Right atrium auricular region (tissue), 2 donors: ENCODE data around the gene LCE3C. TPM values are rescaled to one million over a fixed set of nuclear protein-coding genes. Genes with fewer than 3 reads are reported as not detected.
"Not testable (repeated sequence)": the region's sequence is repeated elsewhere in the genome, so short reads cannot be mapped to it uniquely, and the experiment has no call there.

Source experiments
- DNase-seq: peaks from one replicate; pipeline ENCODE4 v3.0.0-alpha.2; 2019; ENCODE audit warnings: low spot score
- H3K27ac ChIP-seq, 2 donors: fragments of 200-600 bp; sonication (generic); 1 replicate in 1 of 2; 2 replicates in 1 of 2; pipeline ENCODE4 v1.5.1; 2016 to 2019
- H3K27me3 ChIP-seq, 2 donors: fragments of 200-600 bp; sonication (generic); one replicate each; pipeline versions ENCODE4 v1.5.1 to v1.6.0; 2017 to 2019
- H3K36me3 ChIP-seq: fragments of 200-600 bp; sonication (generic); one replicate; pipeline ENCODE4 v1.5.1; 2016
- H3K4me1 ChIP-seq, 2 donors: fragments of 200-600 bp; sonication (generic); one replicate each; pipeline versions ENCODE4 v1.5.1 to v1.6.0; 2017 to 2019
- H3K4me3 ChIP-seq, 2 donors: fragments of 200-600 bp; sonication (generic); 1 replicate in 1 of 2; 2 replicates in 1 of 2; pipeline ENCODE4 v1.5.1; 2017 to 2019; ENCODE audit warnings: mild to moderate bottlenecking in 1 of 2, moderate library complexity in 1 of 2
- H3K9me3 ChIP-seq, 2 donors: fragments of 200-600 bp; sonication (generic); one replicate each; pipeline ENCODE4 v1.5.1; 2019
- CTCF ChIP-seq, 2 donors: fragments of 200-600 bp; sonication (generic); IDR thresholded peaks; one replicate each; pipeline ENCODE4 v1.5.1; 2019; ENCODE audit warnings: antibody characterized with exemption in 2 of 2
- total RNA-seq, 2 donors: library from RNA; depleted of rRNA; stranded (reverse); fragments of >200 nt; gene quantifications; one replicate each; pipeline ENCODE4 v1.1.0, GENCODE V29; 2016

The LCE3C gene
- total RNA-seq: not detected

GRCh38 chr1:152599934-152600333 is at the start of gene LCE3C:
Gene LCE3C (plus strand): TSS chr1:152600234. CDS start chr1:152600732, 498 bp downstream.
- no peak for DNase-seq
- no peaks in the 10 kb centered on the region for H3K36me3 ChIP-seq

DNA sequence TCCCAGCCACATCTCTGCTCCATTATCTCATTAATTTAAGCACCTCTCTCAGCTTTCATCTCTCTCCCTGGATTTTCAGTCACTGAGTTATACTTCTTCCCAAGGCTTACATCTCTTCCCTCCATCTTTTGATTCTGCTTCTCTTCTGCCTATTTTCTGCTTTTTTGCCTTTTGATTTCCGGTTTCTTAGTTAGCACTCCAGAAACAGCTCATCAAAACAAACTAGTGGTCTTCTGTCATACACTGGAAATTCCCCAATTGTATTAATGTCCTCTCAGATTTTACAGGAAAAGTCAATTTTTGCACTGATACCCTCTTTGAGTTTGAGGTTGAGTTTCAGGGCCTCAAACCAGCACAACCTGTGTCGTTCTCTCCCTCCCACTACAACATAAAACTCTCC is 34.9 kb upstream of the LCE3C start:
- Histone ChIP-seq H3K27me3 (no peaks in the 10 kb centered on the region), H3K4me1 (no peaks in the 10 kb centered on the region), H3K36me3 (no peaks in the 10 kb centered on the region), H3K4me3 (no peak overlapping the region), H3K9me3 (peaks cover 0 to 19% of the 10 kb centered on the region in 2 donors), H3K27ac (no peak overlapping the region)
- DNase-seq: no peak
- TF ChIP-seq CTCF (IDR thresholded peaks at IDR 0.05): no peak

More at GRCh38 chr1:152599934-152600333, at the start of gene LCE3C:
- H3K4me1 ChIP-seq: no peaks in the 10 kb centered on the region
- no peak within 1 kb of the TSS for H3K27ac ChIP-seq
- TF ChIP-seq CTCF (IDR thresholded peaks at IDR 0.05): no peak
- no peaks in the 10 kb centered on the region for H3K27me3 ChIP-seq
- H3K9me3 ChIP-seq: no peaks in the 10 kb centered on the region
- H3K4me3 ChIP-seq: no peak within 1 kb of the TSS

DNA sequence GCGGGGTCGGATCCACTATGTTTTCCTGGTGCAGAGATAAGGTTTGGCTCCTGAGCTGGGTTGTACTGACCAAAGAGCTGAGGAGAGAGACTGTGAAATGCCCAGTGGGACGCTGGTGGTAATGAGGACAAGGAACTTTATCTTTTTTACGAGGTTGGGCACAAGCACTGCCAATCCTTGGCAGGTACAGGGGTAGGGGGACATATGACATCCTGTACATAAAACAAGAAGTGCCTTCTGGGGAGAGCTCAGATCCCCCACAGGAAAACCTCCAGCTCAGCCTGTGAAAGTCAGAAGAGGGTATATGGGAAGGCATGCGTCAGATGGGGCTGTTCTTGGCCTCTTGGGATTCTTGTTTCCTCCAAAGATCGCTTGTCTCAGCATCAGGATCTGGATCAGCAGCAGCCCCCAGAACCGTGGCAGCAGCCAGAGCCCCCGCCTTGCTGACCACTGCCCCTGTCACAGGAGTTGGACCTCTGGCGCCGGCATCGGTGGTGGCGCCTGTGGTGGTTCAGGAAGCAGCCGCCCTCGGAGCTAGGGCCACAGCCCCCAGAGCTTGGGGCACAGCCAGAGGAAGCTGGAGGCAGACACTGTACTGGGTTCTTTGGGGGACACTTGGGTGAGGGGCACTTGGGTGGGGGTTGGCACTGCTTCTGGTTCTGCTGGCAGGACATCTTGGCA is 34.4 kb upstream of the LCE3C start:
- Histone ChIP-seq H3K36me3 (no peaks in the 10 kb centered on the region), H3K4me1 (no peaks in the 10 kb centered on the region), H3K27me3 (no peaks in the 10 kb centered on the region), H3K27ac (no peak overlapping the region), H3K9me3 (peaks cover 0 to 24% of the 10 kb centered on the region in 2 donors), H3K4me3 (no peak overlapping the region)
- no peak for TF ChIP-seq CTCF (IDR thresholded peaks at IDR 0.05)
- DNase-seq: no peak

DNA sequence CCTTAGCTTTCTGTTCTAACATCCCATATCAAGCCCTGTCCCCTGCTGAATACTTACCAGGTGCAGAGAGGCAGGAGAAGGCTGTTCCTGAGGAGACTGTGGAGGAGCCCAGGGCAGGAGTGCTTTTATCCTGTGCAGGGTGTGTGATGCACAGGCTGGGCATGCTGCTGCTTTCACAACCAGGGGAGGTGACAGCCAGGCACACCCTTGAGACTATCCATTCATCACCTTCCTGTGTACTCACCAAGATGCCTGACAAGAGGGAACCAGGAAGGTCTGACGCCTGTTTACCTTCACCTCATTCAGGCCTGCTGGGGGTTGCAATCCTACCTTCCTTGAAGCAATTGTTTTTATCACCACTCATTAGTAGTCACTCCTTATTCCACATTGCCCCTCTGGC is 33.4 kb upstream of the LCE3C start, which contains the start of gene LCE3E:
Gene LCE3E (minus strand): TSS at position 100 of the 400 bp plus-strand sequence. CDS start 572 bp downstream, outside the sequence.
- peaks cover 0 to 24% of the 10 kb centered on the region in 2 donors for H3K9me3 ChIP-seq
- no peaks in the 10 kb centered on the region for H3K27me3 ChIP-seq
- no peak for DNase-seq
- no peak for TF ChIP-seq CTCF (IDR thresholded peaks at IDR 0.05)
- no peaks in the 10 kb centered on the region for H3K4me1 ChIP-seq
- no peaks in the 10 kb centered on the region for H3K36me3 ChIP-seq
- no peak within 1 kb of the TSS for H3K27ac ChIP-seq
- H3K4me3 ChIP-seq: no peak within 1 kb of the TSS

- Histone ChIP-seq H3K27me3 (no peaks in the 10 kb centered on the region), H3K9me3 (no peaks in the 10 kb centered on the region), H3K4me1 (no peaks in the 10 kb centered on the region), H3K4me3 (no peak overlapping the region), H3K27ac (no peak overlapping the region), H3K36me3 (no peaks in the 10 kb centered on the region)
- TF ChIP-seq CTCF (IDR thresholded peaks at IDR 0.05): no peak
- no peak for DNase-seq
These were observed 22.9 kb upstream of the LCE3C start for GRCh38 chr1:152577168-152577567.

GRCh38 chr1:152579526-152579925 is 20.5 kb upstream of the LCE3C start:
- H3K36me3 ChIP-seq, H3K27me3 ChIP-seq, H3K9me3 ChIP-seq, H3K27ac ChIP-seq, DNase-seq, H3K4me1 ChIP-seq, H3K4me3 ChIP-seq: not testable (repeated sequence)
